SK-N-MC (cell line): ENCODE results near the gene MFAP3L.

ENCODE experiments used
- EZH2 ChIP-seq: fragments of 200-600 bp; sonication (generic); IDR thresholded peaks from one replicate; pipeline ENCODE4 v1.6.1; 2017; ENCODE audit warnings: antibody characterized with exemption
- FOXP2 ChIP-seq: optimal IDR thresholded peaks from 2 replicates; pipeline ENCODE3; 2011; ENCODE audit warnings: mild to moderate bottlenecking, moderate library complexity; ENCODE audit not compliant: insufficient read depth; ENCODE audit errors: extremely low read length, control extremely low read depth
- POLR2AphosphoS5 ChIP-seq: IDR thresholded peaks from 2 replicates; pipeline ENCODE4 v1.6.1; 2012; ENCODE audit warnings: mild to moderate bottlenecking, low read depth, low read length, borderline replicate concordance

GRCh38 chr4:170058826-170059225 lies 32.6 kb upstream of the MFAP3L start:
- TF ChIP-seq EZH2 (no peak), POLR2AphosphoS5 (no peak), FOXP2 (peak; percentile 52)
